ENCODE measurements around the gene APBB3.
"Not testable (repeated sequence)": the region's sequence is repeated elsewhere in the genome, so short reads cannot be mapped to it uniquely, and the experiment has no call there.

Gene APBB3, protein sequence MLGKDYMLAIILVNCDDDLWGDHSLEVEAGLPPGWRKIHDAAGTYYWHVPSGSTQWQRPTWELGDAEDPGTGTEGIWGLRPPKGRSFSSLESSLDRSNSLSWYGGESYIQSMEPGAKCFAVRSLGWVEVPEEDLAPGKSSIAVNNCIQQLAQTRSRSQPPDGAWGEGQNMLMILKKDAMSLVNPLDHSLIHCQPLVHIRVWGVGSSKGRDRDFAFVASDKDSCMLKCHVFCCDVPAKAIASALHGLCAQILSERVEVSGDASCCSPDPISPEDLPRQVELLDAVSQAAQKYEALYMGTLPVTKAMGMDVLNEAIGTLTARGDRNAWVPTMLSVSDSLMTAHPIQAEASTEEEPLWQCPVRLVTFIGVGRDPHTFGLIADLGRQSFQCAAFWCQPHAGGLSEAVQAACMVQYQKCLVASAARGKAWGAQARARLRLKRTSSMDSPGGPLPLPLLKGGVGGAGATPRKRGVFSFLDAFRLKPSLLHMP

DNA sequence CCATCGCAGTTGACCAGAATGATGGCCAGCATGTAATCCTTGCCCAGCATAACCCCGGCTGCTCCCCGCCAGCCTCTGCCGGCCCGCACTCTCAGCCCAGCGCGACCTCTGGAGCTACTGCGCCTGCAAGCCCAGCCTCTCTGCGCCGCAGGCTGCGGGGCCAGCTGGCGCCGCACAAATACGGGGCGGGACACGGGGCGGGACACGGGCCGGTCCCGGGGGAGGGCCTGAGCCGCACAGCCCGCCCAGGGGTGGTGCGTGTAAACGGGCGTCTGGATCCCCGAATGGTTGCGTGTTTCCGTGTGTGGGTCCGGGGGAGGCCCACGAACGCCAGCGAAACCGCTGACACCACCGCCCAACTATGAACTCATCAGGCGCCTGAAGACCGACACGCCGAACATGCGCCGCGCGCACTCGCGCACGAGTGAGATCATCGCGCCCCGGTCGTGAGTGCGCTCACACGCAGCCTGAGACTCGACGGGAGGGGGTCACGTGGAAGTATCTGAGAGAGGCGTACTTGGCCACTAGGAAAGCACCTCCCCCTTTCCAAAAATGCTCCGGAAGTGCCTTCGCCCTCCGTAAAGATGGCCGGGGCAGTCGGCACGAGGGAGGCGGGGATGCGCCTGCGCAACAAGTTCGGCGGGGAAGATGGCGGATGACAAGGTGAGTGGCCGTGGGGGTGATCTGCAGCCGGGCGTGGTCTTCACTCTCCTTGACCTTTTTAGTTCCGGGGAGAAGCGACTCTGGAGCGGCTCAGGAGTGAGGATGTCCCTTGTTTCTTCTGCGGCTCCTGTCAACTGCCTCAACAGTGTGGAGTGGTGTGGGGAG lies at the start of gene APBB3, which contains the start of gene SLC35A4:
TSS of gene APBB3 (minus strand) at position 403 of the 828 bp plus-strand sequence. CDS start at position 50, 353 bp downstream.
TSS of gene SLC35A4 (plus strand) at position 633 of the 828 bp plus-strand sequence. CDS start 2,342 bp downstream, outside the sequence.
- Histone ChIP-seq H3K9me3 (ENCODE audit: control insufficient read depth in 1 of 2, low read length in 2 of 2) (no peaks in the 10 kb centered on the region), H3K36me3 (ENCODE audit: control insufficient read depth in 1 of 2, insufficient read depth in 2 of 2, low read length in 2 of 2) (peaks cover 30 to 47% of the 10 kb centered on the region in 2 donors), H3K27ac (ENCODE audit: low read length) (peak within 1 kb of the TSS; percentile 98), H3K27me3 (ENCODE audit: low read depth, low read length) (no peaks in the 10 kb centered on the region), H3K4me1 (ENCODE audit: control insufficient read depth in 1 of 2, insufficient read depth in 2 of 2, low read length in 2 of 2) (peaks cover 24 to 58% of the 10 kb centered on the region in 2 donors), H3K4me3 (ENCODE audit: low read depth in 1 of 2, low read length in 2 of 2) (peak within 1 kb of the TSS; percentile 66 to 93)

DNA sequence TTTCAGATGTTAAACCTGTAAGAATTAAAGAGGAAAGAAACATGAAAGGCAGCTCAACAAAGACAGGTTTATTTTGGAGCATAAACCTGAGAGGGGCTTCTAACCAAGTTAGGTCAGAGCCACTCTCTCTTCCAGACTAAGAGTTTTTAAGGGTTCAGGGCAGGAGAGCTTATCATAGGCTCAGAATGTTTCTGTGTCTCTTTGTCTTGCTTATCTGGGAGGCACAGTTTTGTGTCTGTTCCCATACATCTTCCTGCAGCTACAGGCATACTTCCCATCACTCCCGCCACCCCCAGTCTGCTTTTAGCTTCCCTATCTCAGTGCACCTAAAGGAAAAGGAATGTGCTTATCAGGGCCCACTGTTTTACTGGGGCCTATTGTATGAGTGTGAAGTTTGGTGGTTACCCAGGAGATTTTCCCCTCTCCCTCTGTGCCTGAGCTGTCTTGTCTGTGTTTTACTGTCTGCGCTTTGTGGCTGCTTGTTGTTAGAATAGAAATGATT lies 46.7 kb upstream of the APBB3 start:
- no peak overlapping the region for H3K4me3 ChIP-seq (ENCODE audit: low read depth in 1 of 2, low read length in 2 of 2)
- peaks cover 0 to 9% of the 10 kb centered on the region in 2 donors for H3K4me1 ChIP-seq (ENCODE audit: control insufficient read depth in 1 of 2, insufficient read depth in 2 of 2, low read length in 2 of 2)
- no peaks in the 10 kb centered on the region for H3K36me3 ChIP-seq (ENCODE audit: control insufficient read depth in 1 of 2, insufficient read depth in 2 of 2, low read length in 2 of 2)
- H3K27ac ChIP-seq (ENCODE audit: low read length), result peak overlapping the region; percentile 25
- H3K9me3 ChIP-seq (ENCODE audit: control insufficient read depth in 1 of 2, low read length in 2 of 2), result no peaks in the 10 kb centered on the region
- no peaks in the 10 kb centered on the region for H3K27me3 ChIP-seq (ENCODE audit: low read depth, low read length)

DNA sequence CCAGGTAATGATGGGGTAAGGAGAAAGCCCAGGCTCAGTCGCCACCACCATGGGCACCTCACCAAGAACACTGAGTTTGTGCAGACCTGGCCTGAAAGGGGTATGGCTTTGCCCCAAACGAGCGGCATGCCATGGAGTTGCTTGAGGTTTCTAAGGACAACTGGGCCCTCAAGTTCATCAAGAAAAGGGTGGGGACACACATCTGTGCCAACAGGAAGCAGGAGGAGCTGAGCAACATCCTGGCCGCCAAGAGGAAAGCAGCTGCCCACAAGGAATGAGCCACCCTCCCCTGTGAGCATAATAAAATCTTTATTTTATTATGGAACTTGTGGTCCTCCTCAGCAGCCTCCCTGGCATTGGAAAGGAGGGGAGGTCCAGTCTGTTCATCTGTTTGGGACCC lies 44.7 kb upstream of the APBB3 start:
- Histone ChIP-seq H3K4me1 (ENCODE audit: control insufficient read depth in 1 of 2, insufficient read depth in 2 of 2, low read length in 2 of 2) (peaks cover 0 to 9% of the 10 kb centered on the region in 2 donors), H3K27ac (ENCODE audit: low read length) (peak overlapping the region; percentile 63), H3K4me3 (ENCODE audit: low read depth in 1 of 2, low read length in 2 of 2) (no peak overlapping the region)

DNA sequence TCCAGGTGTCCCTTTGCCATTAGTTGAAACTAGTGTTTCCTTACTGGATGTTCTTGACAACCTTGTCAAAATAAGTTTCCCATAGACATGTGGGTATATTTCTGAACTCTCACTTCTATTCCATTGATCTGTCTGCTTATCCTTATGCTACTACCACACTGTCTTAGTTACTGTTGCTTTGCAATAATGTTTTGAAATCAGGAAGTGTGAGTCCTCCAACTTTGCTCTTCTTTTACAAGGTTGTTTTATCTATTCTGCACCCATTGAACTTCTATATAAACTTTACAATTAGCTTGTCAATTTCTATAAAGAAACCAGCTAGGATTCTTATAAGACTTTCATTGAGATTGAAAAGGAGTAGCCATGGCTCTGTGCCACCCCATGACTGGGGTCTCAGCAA lies 44.3 kb upstream of the APBB3 start:
- H3K36me3 ChIP-seq (ENCODE audit: control insufficient read depth in 1 of 2, insufficient read depth in 2 of 2, low read length in 2 of 2), result no peaks in the 10 kb centered on the region
- no peaks in the 10 kb centered on the region for H3K9me3 ChIP-seq (ENCODE audit: control insufficient read depth in 1 of 2, low read length in 2 of 2)
- H3K4me1 ChIP-seq (ENCODE audit: control insufficient read depth in 1 of 2, insufficient read depth in 2 of 2, low read length in 2 of 2), result peaks cover 0 to 9% of the 10 kb centered on the region in 2 donors
- H3K27ac ChIP-seq (ENCODE audit: low read length), result peak overlapping the region; percentile 63
- H3K27me3 ChIP-seq (ENCODE audit: low read depth, low read length), result no peaks in the 10 kb centered on the region
- no peak overlapping the region for H3K4me3 ChIP-seq (ENCODE audit: low read depth in 1 of 2, low read length in 2 of 2)

More for the DNA sequence above, 44.7 kb upstream of the APBB3 start:
- H3K36me3 ChIP-seq (ENCODE audit: control insufficient read depth in 1 of 2, insufficient read depth in 2 of 2, low read length in 2 of 2), result no peaks in the 10 kb centered on the region
- no peaks in the 10 kb centered on the region for H3K9me3 ChIP-seq (ENCODE audit: control insufficient read depth in 1 of 2, low read length in 2 of 2)
- no peaks in the 10 kb centered on the region for H3K27me3 ChIP-seq (ENCODE audit: low read depth, low read length)

DNA sequence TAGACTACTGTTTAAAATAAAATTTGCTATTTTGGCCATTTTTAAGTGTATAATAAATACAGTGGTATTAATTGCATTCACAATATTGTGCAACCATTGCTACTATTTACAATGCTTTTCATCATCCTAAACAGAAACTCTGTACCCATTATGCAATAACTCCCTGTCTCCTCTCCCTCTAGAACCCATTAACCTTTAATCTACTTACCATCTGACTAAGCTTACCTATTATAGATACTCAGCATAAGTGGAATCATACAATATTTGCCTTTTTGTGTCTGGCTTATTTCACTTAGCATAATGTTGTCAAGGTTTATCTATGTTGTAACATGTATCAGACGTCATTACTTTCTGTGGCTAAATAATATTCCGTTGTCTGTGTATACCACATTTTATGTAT lies 42.6 kb upstream of the APBB3 start:
- Histone ChIP-seq H3K27ac (ENCODE audit: low read length) (no peak overlapping the region), H3K36me3 (ENCODE audit: control insufficient read depth in 1 of 2, insufficient read depth in 2 of 2, low read length in 2 of 2) (no peaks in the 10 kb centered on the region), H3K4me3 (ENCODE audit: low read depth in 1 of 2, low read length in 2 of 2) (no peak overlapping the region), H3K27me3 (ENCODE audit: low read depth, low read length) (no peaks in the 10 kb centered on the region), H3K9me3 (ENCODE audit: control insufficient read depth in 1 of 2, low read length in 2 of 2) (no peaks in the 10 kb centered on the region), H3K4me1 (ENCODE audit: control insufficient read depth in 1 of 2, insufficient read depth in 2 of 2, low read length in 2 of 2) (peaks cover 0 to 9% of the 10 kb centered on the region in 2 donors)

DNA sequence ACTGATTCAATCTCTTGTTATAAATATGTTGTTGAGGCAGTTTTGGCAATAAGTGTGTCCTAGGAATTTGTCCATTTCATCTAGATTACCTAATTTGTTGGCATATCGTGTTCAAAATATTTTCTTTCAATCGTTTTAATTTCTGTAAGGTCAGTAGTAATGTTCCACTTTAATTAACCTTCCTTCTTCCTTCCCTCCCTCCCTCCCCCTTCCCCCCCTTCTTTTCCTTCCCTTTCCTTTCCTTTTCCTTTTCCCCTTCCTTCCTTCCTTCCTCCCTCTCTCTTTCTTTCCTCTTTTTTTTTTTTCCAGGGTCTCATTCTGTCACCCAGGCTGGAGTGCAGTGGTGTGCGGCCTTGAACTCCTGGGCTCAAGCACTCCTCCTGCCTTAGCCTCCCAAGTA lies 41.5 kb upstream of the APBB3 start:
- Histone ChIP-seq H3K4me1 (ENCODE audit: control insufficient read depth in 1 of 2, insufficient read depth in 2 of 2, low read length in 2 of 2) (peaks cover 0 to 9% of the 10 kb centered on the region in 2 donors), H3K27ac (ENCODE audit: low read length) (no peak overlapping the region), H3K4me3 (ENCODE audit: low read depth in 1 of 2, low read length in 2 of 2) (no peak overlapping the region)

DNA sequence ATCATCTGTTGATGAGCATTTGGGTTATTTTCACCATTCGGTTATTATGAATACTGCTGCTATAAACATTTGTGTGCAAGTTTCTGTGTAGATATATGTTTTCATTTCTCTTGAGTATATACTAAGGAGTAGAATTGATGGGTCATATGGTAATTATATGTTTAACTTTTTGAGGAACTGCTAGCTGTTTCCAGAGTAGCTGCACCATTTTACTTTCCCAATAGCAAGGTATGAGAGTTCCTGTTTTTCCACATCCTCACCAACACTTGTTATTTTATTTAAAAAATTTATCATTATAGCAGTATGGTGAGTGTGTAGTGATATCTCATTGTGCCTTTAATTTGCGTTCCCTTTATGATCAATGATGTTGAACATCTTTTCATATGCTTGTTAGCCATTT lies 39.3 kb upstream of the APBB3 start:
- H3K4me3 ChIP-seq (ENCODE audit: low read depth in 1 of 2, low read length in 2 of 2), result no peak overlapping the region
- H3K9me3 ChIP-seq (ENCODE audit: control insufficient read depth in 1 of 2, low read length in 2 of 2), result no peaks in the 10 kb centered on the region
- H3K27me3 ChIP-seq (ENCODE audit: low read depth, low read length), result no peaks in the 10 kb centered on the region
- H3K27ac ChIP-seq (ENCODE audit: low read length), result no peak overlapping the region
- no peaks in the 10 kb centered on the region for H3K36me3 ChIP-seq (ENCODE audit: control insufficient read depth in 1 of 2, insufficient read depth in 2 of 2, low read length in 2 of 2)
- H3K4me1 ChIP-seq (ENCODE audit: control insufficient read depth in 1 of 2, insufficient read depth in 2 of 2, low read length in 2 of 2), result peaks cover 0 to 6% of the 10 kb centered on the region in 2 donors

More for the DNA sequence above, 41.5 kb upstream of the APBB3 start:
- no peaks in the 10 kb centered on the region for H3K27me3 ChIP-seq (ENCODE audit: low read depth, low read length)
- no peaks in the 10 kb centered on the region for H3K9me3 ChIP-seq (ENCODE audit: control insufficient read depth in 1 of 2, low read length in 2 of 2)
- H3K36me3 ChIP-seq (ENCODE audit: control insufficient read depth in 1 of 2, insufficient read depth in 2 of 2, low read length in 2 of 2), result no peaks in the 10 kb centered on the region

DNA sequence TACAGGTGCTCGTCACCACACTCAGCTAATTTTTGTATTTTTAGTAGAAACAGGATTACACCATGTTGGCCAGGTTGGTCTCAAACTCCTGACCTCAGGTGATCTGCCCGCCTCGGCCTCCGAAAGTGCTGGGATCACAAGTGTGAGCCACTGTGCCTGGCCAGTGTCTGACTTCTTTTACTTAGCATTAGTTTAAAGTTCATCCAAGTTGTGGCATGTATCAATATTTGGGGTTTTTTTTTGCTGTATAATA lies 39.0 kb upstream of the APBB3 start:
- H3K36me3 ChIP-seq (ENCODE audit: control insufficient read depth in 1 of 2, insufficient read depth in 2 of 2, low read length in 2 of 2); H3K27ac ChIP-seq (ENCODE audit: low read length); H3K9me3 ChIP-seq (ENCODE audit: control insufficient read depth in 1 of 2, low read length in 2 of 2); H3K4me3 ChIP-seq (ENCODE audit: low read depth in 1 of 2, low read length in 2 of 2); H3K27me3 ChIP-seq (ENCODE audit: low read depth, low read length); H3K4me1 ChIP-seq (ENCODE audit: control insufficient read depth in 1 of 2, insufficient read depth in 2 of 2, low read length in 2 of 2): not testable (repeated sequence)

DNA sequence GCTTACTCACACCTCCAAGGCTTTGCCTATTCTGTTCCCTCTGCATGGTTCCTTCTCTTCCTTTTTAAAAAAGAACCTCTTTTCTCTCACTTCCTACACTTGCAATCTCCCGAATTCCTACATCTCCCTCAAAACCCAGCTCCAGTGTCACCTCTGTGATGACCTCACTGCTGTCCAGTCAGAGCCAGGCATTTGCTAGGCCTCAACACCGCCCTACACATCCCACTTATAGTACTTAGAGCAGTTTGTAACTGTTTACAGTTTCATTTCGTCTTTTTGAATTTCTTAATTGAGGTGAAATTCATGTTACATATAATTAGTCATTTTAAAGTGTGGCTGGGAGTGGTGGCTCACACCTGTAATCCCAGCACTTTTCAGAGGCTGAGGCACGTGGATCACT lies 37.7 kb upstream of the APBB3 start:
- Histone ChIP-seq H3K27ac (ENCODE audit: low read length) (no peak overlapping the region), H3K27me3 (ENCODE audit: low read depth, low read length) (no peaks in the 10 kb centered on the region), H3K4me1 (ENCODE audit: control insufficient read depth in 1 of 2, insufficient read depth in 2 of 2, low read length in 2 of 2) (no peaks in the 10 kb centered on the region), H3K36me3 (ENCODE audit: control insufficient read depth in 1 of 2, insufficient read depth in 2 of 2, low read length in 2 of 2) (no peaks in the 10 kb centered on the region), H3K4me3 (ENCODE audit: low read depth in 1 of 2, low read length in 2 of 2) (no peak overlapping the region), H3K9me3 (ENCODE audit: control insufficient read depth in 1 of 2, low read length in 2 of 2) (no peaks in the 10 kb centered on the region)

DNA sequence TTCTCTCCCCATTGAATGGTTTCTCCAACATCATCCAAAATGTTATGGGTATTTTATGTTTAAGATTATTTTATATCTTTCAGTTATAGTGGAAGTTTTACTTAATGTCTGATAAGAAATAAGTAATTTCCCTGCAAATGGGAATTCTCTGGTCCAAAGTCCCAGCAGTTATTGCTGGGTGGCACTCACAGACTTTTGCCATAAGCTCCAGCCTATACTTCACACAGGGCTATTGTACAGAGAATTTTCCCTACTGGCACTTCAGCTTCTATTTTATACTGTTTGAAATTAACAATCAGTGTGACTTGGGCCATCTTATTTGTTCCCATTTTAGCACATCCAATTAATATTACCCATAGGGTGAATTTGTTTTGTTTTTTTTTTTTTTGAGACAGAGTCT lies 35.7 kb upstream of the APBB3 start:
- no peaks in the 10 kb centered on the region for H3K4me1 ChIP-seq (ENCODE audit: control insufficient read depth in 1 of 2, insufficient read depth in 2 of 2, low read length in 2 of 2)
- H3K27me3 ChIP-seq (ENCODE audit: low read depth, low read length), result no peaks in the 10 kb centered on the region
- H3K36me3 ChIP-seq (ENCODE audit: control insufficient read depth in 1 of 2, insufficient read depth in 2 of 2, low read length in 2 of 2), result no peaks in the 10 kb centered on the region
- no peaks in the 10 kb centered on the region for H3K9me3 ChIP-seq (ENCODE audit: control insufficient read depth in 1 of 2, low read length in 2 of 2)
- H3K27ac ChIP-seq (ENCODE audit: low read length), result no peak overlapping the region
- no peak overlapping the region for H3K4me3 ChIP-seq (ENCODE audit: low read depth in 1 of 2, low read length in 2 of 2)

DNA sequence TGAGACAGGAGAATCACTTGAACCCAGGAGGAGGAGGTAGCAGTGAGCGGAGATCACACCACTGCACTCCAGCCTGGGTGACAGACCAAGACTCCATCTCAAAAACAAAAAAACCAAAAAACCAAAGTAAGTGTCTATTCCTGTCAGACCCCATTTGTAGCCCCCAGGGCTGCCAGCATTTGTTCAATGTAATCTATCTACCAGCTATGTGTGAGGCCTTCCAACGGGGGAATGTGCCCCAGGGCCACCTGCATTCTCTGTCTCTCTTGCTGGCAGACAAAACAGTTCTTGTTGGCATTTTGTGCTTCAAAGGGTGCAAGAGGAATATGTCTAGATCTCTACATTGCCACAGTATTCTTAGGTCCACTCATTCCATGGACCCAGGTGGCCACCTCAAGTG lies 34.4 kb upstream of the APBB3 start:
- no peaks in the 10 kb centered on the region for H3K27me3 ChIP-seq (ENCODE audit: low read depth, low read length)
- no peaks in the 10 kb centered on the region for H3K4me1 ChIP-seq (ENCODE audit: control insufficient read depth in 1 of 2, insufficient read depth in 2 of 2, low read length in 2 of 2)
- H3K27ac ChIP-seq (ENCODE audit: low read length), result no peak overlapping the region
- no peaks in the 10 kb centered on the region for H3K9me3 ChIP-seq (ENCODE audit: control insufficient read depth in 1 of 2, low read length in 2 of 2)
- H3K4me3 ChIP-seq (ENCODE audit: low read depth in 1 of 2, low read length in 2 of 2), result no peak overlapping the region
- H3K36me3 ChIP-seq (ENCODE audit: control insufficient read depth in 1 of 2, insufficient read depth in 2 of 2, low read length in 2 of 2), result no peaks in the 10 kb centered on the region

Data from muscle layer of duodenum (tissue), 2 donors.